H9 (cell line): ENCODE data around the gene ECE1. TPM values are rescaled to one million over a fixed set of nuclear protein-coding genes. Genes with fewer than 3 reads are reported as not detected.
A peak's percentile ranks its signal among the peaks of the same experiment; 100 is the strongest.

Experiments used
- DNase-seq: peaks from one replicate; pipeline ENCODE4 v3.0.0-alpha.2; 2017
- H2AFZ ChIP-seq: one replicate; pipeline ENCODE4 v1.6.1; 2013; ENCODE audit warnings: mild to moderate bottlenecking, low read length, control low read depth, moderate library complexity
- H2AK5ac ChIP-seq: 2 replicates; pipeline ENCODE4 v1.6.1; 2013; ENCODE audit warnings: low read length, control low read depth, mixed read lengths; ENCODE audit not compliant: insufficient read length
- H2BK120ac ChIP-seq: one replicate; pipeline ENCODE4 v1.6.1; 2013; ENCODE audit warnings: low read depth, mild to moderate bottlenecking, low read length, control low read depth, inconsistent platforms; ENCODE audit not compliant: poor library complexity, severe bottlenecking
- H2BK12ac ChIP-seq: 2 replicates; pipeline ENCODE4 v1.6.1; 2013; ENCODE audit warnings: low read length, control low read depth, mixed read lengths, low read depth; ENCODE audit not compliant: insufficient read length
- H2BK15ac ChIP-seq: 2 replicates; pipeline ENCODE4 v1.6.1; 2013; ENCODE audit warnings: low read depth, low read length, control low read depth
- H2BK20ac ChIP-seq: one replicate; pipeline ENCODE4 v1.6.1; 2013; ENCODE audit warnings: low read depth, mild to moderate bottlenecking, low read length, control low read depth, inconsistent platforms; ENCODE audit not compliant: poor library complexity, severe bottlenecking
- H2BK5ac ChIP-seq: 2 replicates; pipeline ENCODE4 v1.6.1; 2013; ENCODE audit warnings: low read length, control low read depth, mixed read lengths; ENCODE audit not compliant: insufficient read length
- H3K14ac ChIP-seq: 2 replicates; pipeline ENCODE4 v1.6.1; 2013; ENCODE audit warnings: low read length, control low read depth; ENCODE audit not compliant: insufficient read depth
- H3K18ac ChIP-seq: 2 replicates; pipeline ENCODE4 v1.6.1; 2013; ENCODE audit warnings: low read depth, mild to moderate bottlenecking, mixed read lengths, low read length, control low read depth; ENCODE audit not compliant: insufficient read length
- H3K23ac ChIP-seq: 2 replicates; pipeline ENCODE4 v1.6.1; 2013; ENCODE audit warnings: low read length, control low read depth, mixed read lengths, low read depth; ENCODE audit not compliant: insufficient read length
- H3K23me2 ChIP-seq: 2 replicates; pipeline ENCODE4 v1.6.1; 2013; ENCODE audit warnings: low read depth, mild to moderate bottlenecking, mixed read lengths, low read length, control low read depth; ENCODE audit not compliant: insufficient read length, poor library complexity, severe bottlenecking
- H3K27ac ChIP-seq: 2 replicates; pipeline ENCODE4 v1.5.1; 2013; ENCODE audit warnings: low read length, control low read depth, mixed read lengths, low read depth; ENCODE audit not compliant: insufficient read length
- H3K27me3 ChIP-seq: 2 replicates; pipeline ENCODE4 v1.6.1; 2013; ENCODE audit warnings: low read length, control low read depth, inconsistent platforms; ENCODE audit not compliant: insufficient read depth
- H3K4ac ChIP-seq: 2 replicates; pipeline ENCODE4 v1.6.1; 2013; ENCODE audit warnings: low read depth, mild to moderate bottlenecking, control low read depth, inconsistent platforms, low read length, moderate library complexity
- H3K4me1 ChIP-seq: 2 replicates; pipeline ENCODE4 v1.6.1; 2013; ENCODE audit warnings: low read length, control low read depth, inconsistent platforms; ENCODE audit not compliant: insufficient read depth
- H3K4me2 ChIP-seq: 2 replicates; pipeline ENCODE4 v1.6.1; 2013; ENCODE audit warnings: low read length, control low read depth, mixed read lengths; ENCODE audit not compliant: insufficient read length, insufficient read depth
- H3K56ac ChIP-seq: 2 replicates; pipeline ENCODE4 v1.6.1; 2013; ENCODE audit warnings: low read depth, mild to moderate bottlenecking, mixed read lengths, low read length, control low read depth; ENCODE audit not compliant: insufficient read length
- H3K79me1 ChIP-seq: 2 replicates; pipeline ENCODE4 v1.6.1; 2013; ENCODE audit warnings: low read depth, mild to moderate bottlenecking, moderate library complexity, low read length, control low read depth, inconsistent platforms; ENCODE audit not compliant: insufficient read depth, poor library complexity, severe bottlenecking
- H3K79me2 ChIP-seq: 2 replicates; pipeline ENCODE4 v1.6.1; 2013; ENCODE audit warnings: low read length, control low read depth, inconsistent platforms; ENCODE audit not compliant: insufficient read depth
- H3K9ac ChIP-seq: 2 replicates; pipeline ENCODE4 v1.6.1; 2013; ENCODE audit warnings: low read length, control low read depth, mixed read lengths; ENCODE audit not compliant: insufficient read length; ENCODE audit errors: extremely low read depth
- H3K9me3 ChIP-seq: one replicate; pipeline ENCODE4 v1.6.1; 2013; ENCODE audit warnings: low read depth, low read length, inconsistent platforms; ENCODE audit not compliant: control insufficient read depth
- H3T11ph ChIP-seq: one replicate; pipeline ENCODE4 v1.6.1; 2013; ENCODE audit warnings: mild to moderate bottlenecking, low read length, control low read depth, inconsistent platforms
- H4K20me1 ChIP-seq: one replicate; pipeline ENCODE4 v1.6.1; 2013; ENCODE audit not compliant: control insufficient read depth, insufficient read length, insufficient read depth
- H4K5ac ChIP-seq: 2 replicates; pipeline ENCODE4 v1.6.1; 2013; ENCODE audit warnings: low read depth, mild to moderate bottlenecking, mixed read lengths, low read length, control low read depth; ENCODE audit not compliant: insufficient read length
- H4K8ac ChIP-seq: replicated peaks from 2 replicates; pipeline ENCODE4 v1.6.1; 2013; ENCODE audit warnings: low read length, control low read depth, mixed read lengths, low read depth; ENCODE audit not compliant: insufficient read length
- H4K91ac ChIP-seq: 2 replicates; pipeline ENCODE4 v1.6.1; 2013; ENCODE audit warnings: low read depth, mild to moderate bottlenecking, moderate library complexity, mixed read lengths, low read length, control low read depth; ENCODE audit not compliant: insufficient read length
- H3K27ac Mint-ChIP-seq, 3 experiments: 2 replicates in 2 of 3; 3 replicates in 1 of 3; pipeline ENCODE4 v1.8.0; 2020 to 2021; ENCODE audit warnings: mixed read lengths in 3 of 3, mild to moderate bottlenecking in 1 of 3, moderate library complexity in 1 of 3
- H3K27me3 Mint-ChIP-seq: 2 replicates; pipeline ENCODE4 v1.8.0; 2021; ENCODE audit warnings: low read depth, mild to moderate bottlenecking, moderate library complexity, mixed read lengths
- H3K36me3 Mint-ChIP-seq, 3 experiments: 2 replicates in 2 of 3; 3 replicates in 1 of 3; pipeline ENCODE4 v1.8.0; 2020 to 2021; ENCODE audit warnings: low read depth in 3 of 3, mixed read lengths in 3 of 3; ENCODE audit not compliant: insufficient read depth in 1 of 3
- H3K4me1 Mint-ChIP-seq, 2 experiments: 2 replicates each; pipeline ENCODE4 v1.8.0; 2020; ENCODE audit warnings: mixed read lengths in 2 of 2
- H3K4me3 Mint-ChIP-seq, 2 experiments: 2 replicates in 1 of 2; 3 replicates in 1 of 2; pipeline ENCODE4 v1.8.0; 2020 to 2021; ENCODE audit warnings: mild to moderate bottlenecking in 2 of 2, mixed read lengths in 2 of 2, moderate library complexity in 1 of 2
- H3K9me3 Mint-ChIP-seq, 2 experiments: 2 replicates in 1 of 2; 3 replicates in 1 of 2; pipeline ENCODE4 v1.8.0; 2020; ENCODE audit warnings: mild to moderate bottlenecking in 2 of 2, mixed read lengths in 2 of 2, moderate library complexity in 1 of 2
- WGBS: extraction: QIAGEN DNeasy Blood & Tissue Kit; methylation state at CpG from one replicate; pipeline ENCODE4 v1.1.7; 2013; ENCODE audit warnings: missing lambda C conversion rate, low lambda C conversion rate, mixed read lengths; ENCODE audit not compliant: insufficient read length; ENCODE audit errors: extremely low coverage; 5-methylcytosine and 5-hydroxymethylcytosine counted together
- total RNA-seq: library from RNA; stranded (reverse); gene quantifications from 2 replicates; pipeline ENCODE4 v1.2.1, GENCODE V29; 2021
- TF ChIP-seq, protein P1 (sequence below): fragments of 200-600 bp; sonication (generic); conservative IDR thresholded peaks from 3 replicates; pipeline ENCODE4 v1.8.0; 2021; ENCODE audit warnings: antibody characterized with exemption, mild to moderate bottlenecking

ECE1 gene
- total RNA-seq, 1 experiment from 2014 or later: 31.1 TPM

GRCh38 chr1:21291184-21291583 lies 921 bp upstream of the ECE1 start:
- H3K27me3 Mint-ChIP-seq: no peaks in the 10 kb centered on the region
- peak overlapping the region; percentile 53 for H3K4me2 ChIP-seq
- H3K23ac ChIP-seq: no peak overlapping the region
- H3K9me3 ChIP-seq: no peaks in the 10 kb centered on the region
- H3K23me2 ChIP-seq: peaks cover 5% of the 10 kb centered on the region
- H2BK120ac ChIP-seq: no peak overlapping the region
- no peak overlapping the region for H3K56ac ChIP-seq
- no peaks in the 10 kb centered on the region for H4K20me1 ChIP-seq
- no peak overlapping the region for H3K14ac ChIP-seq
- no peak overlapping the region for H3K18ac ChIP-seq
- no peaks in the 10 kb centered on the region for H3K79me1 ChIP-seq
- no peak overlapping the region for H2AK5ac ChIP-seq
- H3K79me2 ChIP-seq: no peaks in the 10 kb centered on the region; the same call in 1 of the 2 replicates
- no peak overlapping the region for H4K8ac ChIP-seq
- no peaks in the 10 kb centered on the region for H3K4me1 ChIP-seq
- H3K9me3 Mint-ChIP-seq: no peaks in the 10 kb centered on the region
- H2BK15ac ChIP-seq: no peak overlapping the region
- TF ChIP-seq, protein P1, sequence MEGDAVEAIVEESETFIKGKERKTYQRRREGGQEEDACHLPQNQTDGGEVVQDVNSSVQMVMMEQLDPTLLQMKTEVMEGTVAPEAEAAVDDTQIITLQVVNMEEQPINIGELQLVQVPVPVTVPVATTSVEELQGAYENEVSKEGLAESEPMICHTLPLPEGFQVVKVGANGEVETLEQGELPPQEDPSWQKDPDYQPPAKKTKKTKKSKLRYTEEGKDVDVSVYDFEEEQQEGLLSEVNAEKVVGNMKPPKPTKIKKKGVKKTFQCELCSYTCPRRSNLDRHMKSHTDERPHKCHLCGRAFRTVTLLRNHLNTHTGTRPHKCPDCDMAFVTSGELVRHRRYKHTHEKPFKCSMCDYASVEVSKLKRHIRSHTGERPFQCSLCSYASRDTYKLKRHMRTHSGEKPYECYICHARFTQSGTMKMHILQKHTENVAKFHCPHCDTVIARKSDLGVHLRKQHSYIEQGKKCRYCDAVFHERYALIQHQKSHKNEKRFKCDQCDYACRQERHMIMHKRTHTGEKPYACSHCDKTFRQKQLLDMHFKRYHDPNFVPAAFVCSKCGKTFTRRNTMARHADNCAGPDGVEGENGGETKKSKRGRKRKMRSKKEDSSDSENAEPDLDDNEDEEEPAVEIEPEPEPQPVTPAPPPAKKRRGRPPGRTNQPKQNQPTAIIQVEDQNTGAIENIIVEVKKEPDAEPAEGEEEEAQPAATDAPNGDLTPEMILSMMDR: no peak
- H3K27ac ChIP-seq: no peak overlapping the region
- H3K36me3 Mint-ChIP-seq: no peaks in the 10 kb centered on the region
- no peak overlapping the region for H2BK12ac ChIP-seq
- no peak overlapping the region for H3K4ac ChIP-seq
- H3K27ac Mint-ChIP-seq: no peak overlapping the region; a peak in 1 of 7 replicates
- no peak overlapping the region for H2BK20ac ChIP-seq
- peaks cover 25 to 42% of the 10 kb centered on the region in 2 experiments for H3K4me1 Mint-ChIP-seq
- no peak overlapping the region for H2AFZ ChIP-seq
- no CpG with 5 or more reads among the region's 8 CpGs for WGBS
- no peak for DNase-seq
- no peak overlapping the region for H4K5ac ChIP-seq
- no peak overlapping the region for H2BK5ac ChIP-seq
- no peaks in the 10 kb centered on the region for H3K27me3 ChIP-seq
- no peak overlapping the region for H3K9ac ChIP-seq
- no peak overlapping the region for H3T11ph ChIP-seq
- H3K4me3 Mint-ChIP-seq: peak overlapping the region; percentile 77 to 90
- H4K91ac ChIP-seq: no peak overlapping the region
